ENCODE data around the gene KAT6B.

Gene KAT6B

GRCh38 chr10:75068523-75068922, 242.1 kb downstream of the KAT6B start:
- in situ Hi-C loops (cut with MboI; ENCODE audit: low pct_unique_long_range_greater_than_20kb, low sequenced_read_pairs, unreplicated experiment): no loop called here
- no peak for DNase-seq (ENCODE audit: low spot score)
- TF ChIP-seq CTCF (IDR thresholded peaks at IDR 0.05; ENCODE audit: extremely low read depth, insufficient read depth, missing control alignments): no peak

DNA sequence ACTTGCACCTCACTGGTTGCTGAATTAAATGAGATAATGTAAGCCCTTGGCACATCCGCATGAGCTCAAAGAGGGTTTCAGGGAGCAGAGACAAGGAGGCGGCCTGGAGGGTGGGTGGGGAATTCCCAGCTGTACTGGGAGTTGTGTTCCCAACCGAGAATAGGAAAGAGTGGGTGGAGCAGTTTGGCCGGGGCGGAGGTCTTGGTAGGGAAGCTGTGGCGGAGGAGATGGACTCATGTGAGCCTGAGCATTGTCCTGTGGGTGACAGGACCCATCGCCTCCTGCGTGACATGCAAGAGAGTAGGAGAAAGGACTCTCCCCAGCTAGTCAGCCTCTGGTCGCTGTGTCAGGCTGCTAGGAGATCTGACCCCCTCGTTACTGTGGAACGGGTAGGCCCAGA, 244.1 kb downstream of the KAT6B start:
- in situ Hi-C loops (cut with MboI; ENCODE audit: low pct_unique_long_range_greater_than_20kb, low sequenced_read_pairs, unreplicated experiment): no loop called here
- TF ChIP-seq CTCF (IDR thresholded peaks at IDR 0.05; ENCODE audit: extremely low read depth, insufficient read depth, missing control alignments): no peak
- no peak for DNase-seq (ENCODE audit: low spot score)

GRCh38 chr10:75070961-75071428, 244.6 kb downstream of the KAT6B start:
- no peak for TF ChIP-seq CTCF (IDR thresholded peaks at IDR 0.05; ENCODE audit: extremely low read depth, insufficient read depth, missing control alignments)
- in situ Hi-C loops (cut with MboI; ENCODE audit: low pct_unique_long_range_greater_than_20kb, low sequenced_read_pairs, unreplicated experiment): no loop called here
- no peak for DNase-seq (ENCODE audit: low spot score)

DNA sequence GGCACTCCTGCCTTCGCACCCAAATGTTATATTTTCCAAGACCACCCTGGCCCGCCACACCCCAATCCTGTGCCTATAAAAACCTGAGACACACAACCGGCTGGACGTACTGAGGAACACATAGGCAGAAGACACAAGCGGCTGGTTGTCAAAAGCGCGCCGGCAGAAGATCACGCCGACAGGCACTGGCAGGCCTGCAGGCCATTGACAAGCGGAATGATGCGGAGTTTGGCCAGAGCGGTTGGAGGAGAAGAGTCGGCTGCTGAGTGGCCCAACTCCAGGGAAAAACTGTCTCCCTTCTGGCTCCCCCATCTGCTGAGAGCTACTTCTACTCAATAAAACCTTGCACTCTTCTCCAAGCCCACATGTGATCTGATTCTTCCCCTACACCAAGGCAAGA, 245.4 kb downstream of the KAT6B start:
- in situ Hi-C loops (cut with MboI; ENCODE audit: low pct_unique_long_range_greater_than_20kb, low sequenced_read_pairs, unreplicated experiment): no loop called here
- TF ChIP-seq CTCF (IDR thresholded peaks at IDR 0.05; ENCODE audit: extremely low read depth, insufficient read depth, missing control alignments): no peak
- DNase-seq (ENCODE audit: low spot score): no peak

GRCh38 chr10:75072727-75073126, 246.3 kb downstream of the KAT6B start:
- in situ Hi-C loops (cut with MboI; ENCODE audit: low pct_unique_long_range_greater_than_20kb, low sequenced_read_pairs, unreplicated experiment): no loop called here
- no peak for TF ChIP-seq CTCF (IDR thresholded peaks at IDR 0.05; ENCODE audit: extremely low read depth, insufficient read depth, missing control alignments)
- DNase-seq (ENCODE audit: low spot score): no peak

DNA sequence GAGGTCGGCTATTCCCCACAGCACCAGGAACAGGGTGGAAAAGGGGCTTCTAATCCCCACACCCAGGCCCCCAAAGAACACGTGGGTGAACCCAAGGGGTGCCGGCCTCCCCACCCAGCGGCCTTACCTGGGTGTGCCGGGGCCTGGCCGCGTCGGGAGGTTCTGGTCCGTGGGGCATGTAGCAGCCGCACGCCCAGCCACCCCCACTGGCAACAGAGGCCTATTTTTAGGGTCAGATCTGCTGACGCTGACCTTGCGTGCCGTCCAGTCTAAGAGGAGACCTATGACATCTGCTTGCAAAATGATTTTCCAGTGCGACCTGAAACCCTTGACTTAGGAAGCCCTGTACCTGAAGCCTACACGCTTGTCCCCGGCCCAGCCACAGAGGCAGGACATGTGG, 247.0 kb downstream of the KAT6B start:
- no peak for DNase-seq (ENCODE audit: low spot score)
- TF ChIP-seq CTCF (IDR thresholded peaks at IDR 0.05; ENCODE audit: extremely low read depth, insufficient read depth, missing control alignments): no peak

More for the DNA sequence above, 247.0 kb downstream of the KAT6B start:
- in situ Hi-C loops (cut with MboI; ENCODE audit: low pct_unique_long_range_greater_than_20kb, low sequenced_read_pairs, unreplicated experiment): no loop called here
